GM12878 (cell line): Measurements from ENCODE around the gene SRRM3. TPM values are rescaled to one million over a fixed set of nuclear protein-coding genes. Genes with fewer than 3 reads are reported as not detected.

Experiments used
- ATAC-seq: fragments of 200-7000 bp; cut with Tn5 transposase; 3 replicates; pipeline ENCODE4 v1.9.1; 2020; ENCODE audit warnings: mild to moderate bottlenecking, moderate library complexity
- BruUV-seq: library from RNA; stranded (reverse); fragments of 400-500 nt; replicated peaks from 2 replicates; lab custom pipeline; 2021; lab: Mats Ljungman, UMichigan
- CTCF ChIA-PET: fragments of 300-600 bp; sonication (Branson Sonifier 250); formaldehyde crosslinking; extraction: SDS; loops from one replicate; lab custom pipeline; 2021; ENCODE audit warnings: inconsistent platforms; lab: Yijun Ruan, JAX
- POLR2A ChIA-PET: fragments of 350-600 bp; formaldehyde crosslinking; extraction: SDS; loops from one replicate; lab custom pipeline; 2021; ENCODE audit warnings: inconsistent platforms; lab: Charles Lee
- RAD21 ChIA-PET: fragments of 300-600 bp; sonication (Branson Sonifier 250); formaldehyde crosslinking; loops from one replicate; lab custom pipeline; 2023; ENCODE audit warnings: antibody characterized with exemption; ENCODE audit not compliant: unreplicated experiment; lab: Charles Lee
- SMC1A ChIA-PET: fragments of 300-600 bp; sonication (Branson Sonifier 250); formaldehyde crosslinking; loops from one replicate; lab custom pipeline; 2023; ENCODE audit not compliant: unreplicated experiment, uncharacterized antibody; lab: Charles Lee
- DNase-seq: peaks from one replicate; pipeline ENCODE4 v3.0.0-alpha.2; 2011; ENCODE audit warnings: low read depth, low spot score
- FAIRE-seq: peaks from 3 replicates; lab custom pipeline; 2011; peaks lifted over from hg19 to GRCh38; lab: Jason Lieb, UNC
- H2AFZ ChIP-seq: 2 replicates; pipeline ENCODE4 v1.6.0; 2011; ENCODE audit warnings: low read depth, low read length, control low read depth; ENCODE audit not compliant: control insufficient read depth
- H3K27ac ChIP-seq: 2 replicates; pipeline ENCODE4 v1.5.1; 2011; ENCODE audit warnings: control low read depth; ENCODE audit not compliant: control insufficient read depth, insufficient read depth
- H3K27me3 ChIP-seq, 2 experiments: replicated peaks in 1 of 2; 2 replicates each; pipeline versions ENCODE4 v1.6.0 to v1.6.1; 2011; ENCODE audit warnings: low read length in 1 of 2; ENCODE audit not compliant: control insufficient read depth in 2 of 2, insufficient read depth in 2 of 2
- H3K36me3 ChIP-seq, 2 experiments: 2 replicates each; pipeline ENCODE4 v1.5.1; 2011; ENCODE audit warnings: low read length in 1 of 2; ENCODE audit not compliant: control insufficient read depth in 2 of 2, insufficient read depth in 2 of 2
- H3K4me1 ChIP-seq: 2 replicates; pipeline ENCODE4 v1.6.1; 2011; ENCODE audit warnings: mild to moderate bottlenecking, low read length, moderate library complexity, mixed read lengths; ENCODE audit not compliant: control insufficient read depth, insufficient read depth
- H3K4me2 ChIP-seq: 2 replicates; pipeline ENCODE4 v1.6.0; 2011; ENCODE audit warnings: control low read depth; ENCODE audit not compliant: control insufficient read depth, insufficient read depth
- H3K4me3 ChIP-seq: fragments of 200-600 bp; sonication (generic); 2 replicates; pipeline ENCODE4 v1.5.1; 2016
- H3K79me2 ChIP-seq: 2 replicates; pipeline ENCODE4 v1.6.0; 2011; ENCODE audit warnings: low read length; ENCODE audit not compliant: control insufficient read depth, insufficient read depth
- H3K9ac ChIP-seq: 2 replicates; pipeline ENCODE4 v1.8.0; 2011; ENCODE audit warnings: low read length, control low read depth, mixed read lengths; ENCODE audit not compliant: control insufficient read depth, insufficient read depth
- H3K9me3 ChIP-seq: replicated peaks from 3 replicates; pipeline ENCODE4 v1.5.1; 2011; ENCODE audit warnings: mild to moderate bottlenecking, low read length; ENCODE audit not compliant: control insufficient read depth, insufficient read depth
- H4K20me1 ChIP-seq: 2 replicates; pipeline ENCODE4 v1.6.0; 2011; ENCODE audit not compliant: control insufficient read depth, insufficient read depth
- BRCA1 ChIP-seq: IDR thresholded peaks from 2 replicates; pipeline ENCODE4 v1.6.1; 2011; ENCODE audit warnings: low read depth, low read length, improper control_type of control experiment
- CBFB ChIP-seq: IDR thresholded peaks from 2 replicates; pipeline ENCODE4 v1.6.1; 2016; ENCODE audit warnings: antibody characterized with exemption, low read depth
- CEBPB ChIP-seq, 2 experiments: fragments of 150-350 bp in 1 of 2; IDR thresholded peaks; 2 replicates each; pipeline ENCODE4 v1.6.1; 2012 to 2014; ENCODE audit warnings: low read depth in 2 of 2, low read length in 2 of 2, borderline replicate concordance in 1 of 2, inconsistent platforms in 1 of 2
- EP300 ChIP-seq, 2 experiments: fragments of 150-350 bp in 1 of 2; IDR thresholded peaks; 2 replicates each; pipeline ENCODE4 v1.6.1; 2011 to 2012; ENCODE audit warnings: low read depth in 2 of 2, low read length in 2 of 2, borderline replicate concordance in 1 of 2, improper control_type of control experiment in 1 of 2, inconsistent platforms in 1 of 2; ENCODE audit not compliant: control insufficient read depth in 1 of 2
- ETV6 ChIP-seq, 2 experiments: fragments of 450-650 bp in 1 of 2; IDR thresholded peaks in 1 of 2; conservative IDR thresholded peaks in 1 of 2; 2 replicates each; pipeline ENCODE4 v1.6.1; 2014; ENCODE audit warnings: antibody characterized with exemption in 1 of 2, borderline replicate concordance in 1 of 2, low read depth in 1 of 2, mild to moderate bottlenecking in 1 of 2, moderate library complexity in 1 of 2
- EZH2 ChIP-seq: IDR thresholded peaks from 2 replicates; pipeline ENCODE4 v1.6.1; 2012; ENCODE audit warnings: low read depth, mild to moderate bottlenecking, control low read depth, inconsistent platforms, low read length, borderline replicate concordance; ENCODE audit not compliant: control insufficient read depth
- IKZF1 ChIP-seq: fragments of 450-650 bp; conservative IDR thresholded peaks from 2 replicates; pipeline ENCODE4 v1.6.1; 2017; ENCODE audit warnings: antibody characterized with exemption, mild to moderate bottlenecking
- KLF5 ChIP-seq: fragments of 450-650 bp; IDR thresholded peaks from 2 replicates; pipeline ENCODE4 v1.6.1; 2014; ENCODE audit warnings: mild to moderate bottlenecking; ENCODE audit not compliant: partially characterized antibody
- NFIC ChIP-seq: IDR thresholded peaks from 2 replicates; pipeline ENCODE4 v1.6.1; 2012; ENCODE audit warnings: low read depth, mild to moderate bottlenecking, inconsistent platforms, low read length, moderate library complexity
- NR2F1 ChIP-seq: fragments of 450-650 bp; conservative IDR thresholded peaks from 2 replicates; pipeline ENCODE4 v1.6.1; 2017; ENCODE audit warnings: mild to moderate bottlenecking
- PML ChIP-seq: IDR thresholded peaks from 2 replicates; pipeline ENCODE4 v1.6.1; 2012; ENCODE audit warnings: low read length, inconsistent platforms
- POLR2A ChIP-seq: IDR thresholded peaks from 2 replicates; pipeline ENCODE4 v1.6.1; 2011; ENCODE audit warnings: low read depth, mild to moderate bottlenecking, low read length
- POU2F2 ChIP-seq: IDR thresholded peaks from 3 replicates; pipeline ENCODE4 v1.6.1; 2011; ENCODE audit warnings: low read depth, mild to moderate bottlenecking, low read length, borderline replicate concordance
- SP1 ChIP-seq: IDR thresholded peaks from one replicate; pipeline ENCODE4 v1.6.1; 2011; ENCODE audit warnings: low read depth, low read length
- SREBF1 ChIP-seq: IDR thresholded peaks from 2 replicates; pipeline ENCODE4 v1.6.1; 2012; ENCODE audit warnings: mild to moderate bottlenecking, low read length
- STAT1 ChIP-seq: fragments of 450-650 bp; conservative IDR thresholded peaks from 2 replicates; pipeline ENCODE4 v1.6.1; 2014; ENCODE audit warnings: antibody characterized with exemption, mild to moderate bottlenecking
- WGBS: methylation state at CpG from one replicate; pipeline ENCODE4 v1.1.6; 2016; ENCODE audit warnings: low lambda C conversion rate; ENCODE audit not compliant: insufficient replicate concordance, insufficient coverage; ENCODE audit errors: missing lambda C conversion rate; 5-methylcytosine and 5-hydroxymethylcytosine counted together
- in situ Hi-C: fragments of 300-500 bp; cut with MboI; formaldehyde crosslinking; loops from 9 replicates; pipeline ENCODE4 v1.14.3; 2018; ENCODE audit warnings: mixed read lengths
- intact Hi-C: fragments of 100-400 bp; cut with micrococcal nuclease; formaldehyde crosslinking; loops from one replicate; pipeline ENCODE4 v1.14.2; 2022; ENCODE audit not compliant: unreplicated experiment
- polyA plus RNA-seq, 11 experiments: library from polyadenylated mRNA; depleted of rRNA in 4 of 11; unstranded in 6 of 11; stranded (reverse) in 5 of 11; fragments of >200 nt; fragmentation: Nextera tagmentation in 4 of 11; fragmentation: Illumina TruSeq in 1 of 11; extraction: Ambion mirVana in 4 of 11; extraction: Trizol in 1 of 11; gene quantifications; 1 replicate in 1 of 11; 2 replicates in 10 of 11; pipeline versions ENCODE4 v1.2.1 to v1.2.3, GENCODE V29; 2011 to 2016; ENCODE audit warnings: inconsistent platforms in 2 of 11, missing spikeins in 2 of 11, low read depth in 1 of 11
- total RNA-seq, 4 experiments: library from RNA; depleted of rRNA in 3 of 4; stranded (reverse); fragments of >200 nt in 3 of 4; fragmentation: Illumina TruSeq in 1 of 4; extraction: Trizol in 1 of 4; gene quantifications; 2 replicates each; pipeline versions ENCODE4 v1.2.1 to v1.2.3, GENCODE V29; 2013 to 2021
- TF ChIP-seq, protein P1 (sequence below): IDR thresholded peaks from 2 replicates; pipeline ENCODE4 v1.6.1; 2011; ENCODE audit warnings: borderline replicate concordance, low read depth, mild to moderate bottlenecking, moderate library complexity, low read length; ENCODE audit not compliant: insufficient read depth, poor library complexity, severe bottlenecking
- TF ChIP-seq, protein P2 (sequence below): fragments of 450-650 bp; formaldehyde crosslinking; IDR thresholded peaks from 2 replicates; pipeline ENCODE4 v1.5.0; 2022; ENCODE audit warnings: mild to moderate bottlenecking, missing genetic modification characterization

Gene SRRM3
- total and polyA plus RNA-seq, 10 of the 15 experiments (the other 5 are each of a cell fraction or from before 2014, with no cell fraction given) = 0.03 to 0.15 (median 0.05) TPM; not detected in 6

DNA sequence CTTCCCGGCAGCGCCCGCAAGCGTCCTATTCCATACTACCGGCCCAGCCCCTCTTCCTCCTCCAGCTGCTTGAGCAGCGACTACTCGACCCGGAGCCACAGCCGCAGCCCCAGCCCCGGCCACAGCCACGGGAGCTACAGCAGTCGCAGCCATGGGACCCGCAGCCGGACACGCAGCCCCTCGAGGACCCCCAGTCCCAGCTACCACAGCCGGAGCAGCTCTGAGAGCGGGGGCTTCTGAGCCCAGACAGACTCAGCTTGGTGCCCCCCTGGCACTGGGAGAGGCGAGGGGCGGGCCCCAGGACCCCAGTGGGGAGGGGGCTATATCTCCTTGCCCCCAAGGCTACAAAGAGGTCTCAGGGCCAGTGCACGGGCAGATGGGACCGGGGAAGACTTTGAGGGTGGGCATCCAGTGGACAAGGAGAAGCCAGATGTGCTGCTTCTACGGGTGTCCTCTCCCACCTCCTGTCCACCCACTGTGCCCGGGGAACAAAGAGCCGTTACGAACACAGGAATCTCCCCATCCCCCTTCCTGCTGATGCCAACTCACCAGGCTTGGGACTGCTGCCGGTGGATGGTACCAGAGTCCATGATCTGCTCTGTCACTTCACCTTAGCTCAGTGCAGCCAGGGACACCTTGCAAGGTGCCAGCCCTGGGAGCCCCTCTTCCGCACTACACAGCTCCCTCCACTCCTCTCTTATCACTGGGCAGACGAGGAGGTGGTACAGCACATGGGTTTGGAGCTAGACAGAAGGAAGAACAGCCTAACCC, 84.1 kb downstream of the SRRM3 start (continued):
- TF ChIP-seq POLR2A = no peak

- no peak overlapping the region for H3K27ac ChIP-seq
- FAIRE-seq = no peak
- DNase-seq = no peak
- intact Hi-C loops (no loop called here), in situ Hi-C loops (no loop called here)
- H3K9ac ChIP-seq = no peak overlapping the region
- ChIA-PET SMC1A (no interaction called here), CTCF (interaction anchor here (0.7 kb wide), 1 partner anchor 27 kb away, joined by 4 read pairs; no protein-coding TSS in a partner anchor), POLR2A (interaction anchor here (0.6 kb wide), 2 partner anchors 9 kb away, joined by 3 read pairs; no protein-coding TSS in a partner anchor), RAD21 (no interaction called here)
- no peaks in the 10 kb centered on the region for H3K79me2 ChIP-seq
- no peaks in the 10 kb centered on the region for H3K9me3 ChIP-seq
- H3K36me3 ChIP-seq = no peaks in the 10 kb centered on the region
- 18% methylated on average over 10 of the region's 16 CpGs for WGBS
- H3K4me3 ChIP-seq = no peak overlapping the region
- peaks cover 3 to 4% of the 10 kb centered on the region in 2 experiments; a peak in 3 of 4 replicates for H3K27me3 ChIP-seq
- no peak overlapping the region for H3K4me2 ChIP-seq
- BruUV-seq = no TSS peak
- H2AFZ ChIP-seq = no peak overlapping the region
- ATAC-seq = no peak
- no peaks in the 10 kb centered on the region for H4K20me1 ChIP-seq
- peaks cover 6% of the 10 kb centered on the region for H3K4me1 ChIP-seq
- TF ChIP-seq ETV6 (conservative IDR thresholded peaks at IDR 0.05 in 1 of 2, IDR thresholded peaks at IDR 0.05 in 1 of 2; ENCODE audit: borderline replicate concordance in 1 of 2, low read depth in 1 of 2) = no peak
- no peak for TF ChIP-seq CEBPB (IDR thresholded peaks at IDR 0.05; ENCODE audit: borderline replicate concordance in 1 of 2, low read depth in 2 of 2, low read length in 2 of 2)
- TF ChIP-seq, protein P1, sequence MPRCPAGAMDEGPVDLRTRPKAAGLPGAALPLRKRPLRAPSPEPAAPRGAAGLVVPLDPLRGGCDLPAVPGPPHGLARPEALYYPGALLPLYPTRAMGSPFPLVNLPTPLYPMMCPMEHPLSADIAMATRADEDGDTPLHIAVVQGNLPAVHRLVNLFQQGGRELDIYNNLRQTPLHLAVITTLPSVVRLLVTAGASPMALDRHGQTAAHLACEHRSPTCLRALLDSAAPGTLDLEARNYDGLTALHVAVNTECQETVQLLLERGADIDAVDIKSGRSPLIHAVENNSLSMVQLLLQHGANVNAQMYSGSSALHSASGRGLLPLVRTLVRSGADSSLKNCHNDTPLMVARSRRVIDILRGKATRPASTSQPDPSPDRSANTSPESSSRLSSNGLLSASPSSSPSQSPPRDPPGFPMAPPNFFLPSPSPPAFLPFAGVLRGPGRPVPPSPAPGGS = no peak
- no peak for TF ChIP-seq EP300 (IDR thresholded peaks at IDR 0.05; ENCODE audit: borderline replicate concordance in 1 of 2, control insufficient read depth in 1 of 2, low read depth in 2 of 2, low read length in 2 of 2)
- no peak for TF ChIP-seq NR2F1
- TF ChIP-seq SP1 = no peak
- TF ChIP-seq NFIC = no peak
- TF ChIP-seq IKZF1 = no peak
- TF ChIP-seq PML = no peak
- no peak for TF ChIP-seq CBFB
- TF ChIP-seq SREBF1 = no peak
- TF ChIP-seq EZH2 = no peak
- no peak for TF ChIP-seq STAT1
- TF ChIP-seq KLF5 = no peak
- no peak for TF ChIP-seq POU2F2
- no peak for TF ChIP-seq BRCA1
- TF ChIP-seq, protein P2, sequence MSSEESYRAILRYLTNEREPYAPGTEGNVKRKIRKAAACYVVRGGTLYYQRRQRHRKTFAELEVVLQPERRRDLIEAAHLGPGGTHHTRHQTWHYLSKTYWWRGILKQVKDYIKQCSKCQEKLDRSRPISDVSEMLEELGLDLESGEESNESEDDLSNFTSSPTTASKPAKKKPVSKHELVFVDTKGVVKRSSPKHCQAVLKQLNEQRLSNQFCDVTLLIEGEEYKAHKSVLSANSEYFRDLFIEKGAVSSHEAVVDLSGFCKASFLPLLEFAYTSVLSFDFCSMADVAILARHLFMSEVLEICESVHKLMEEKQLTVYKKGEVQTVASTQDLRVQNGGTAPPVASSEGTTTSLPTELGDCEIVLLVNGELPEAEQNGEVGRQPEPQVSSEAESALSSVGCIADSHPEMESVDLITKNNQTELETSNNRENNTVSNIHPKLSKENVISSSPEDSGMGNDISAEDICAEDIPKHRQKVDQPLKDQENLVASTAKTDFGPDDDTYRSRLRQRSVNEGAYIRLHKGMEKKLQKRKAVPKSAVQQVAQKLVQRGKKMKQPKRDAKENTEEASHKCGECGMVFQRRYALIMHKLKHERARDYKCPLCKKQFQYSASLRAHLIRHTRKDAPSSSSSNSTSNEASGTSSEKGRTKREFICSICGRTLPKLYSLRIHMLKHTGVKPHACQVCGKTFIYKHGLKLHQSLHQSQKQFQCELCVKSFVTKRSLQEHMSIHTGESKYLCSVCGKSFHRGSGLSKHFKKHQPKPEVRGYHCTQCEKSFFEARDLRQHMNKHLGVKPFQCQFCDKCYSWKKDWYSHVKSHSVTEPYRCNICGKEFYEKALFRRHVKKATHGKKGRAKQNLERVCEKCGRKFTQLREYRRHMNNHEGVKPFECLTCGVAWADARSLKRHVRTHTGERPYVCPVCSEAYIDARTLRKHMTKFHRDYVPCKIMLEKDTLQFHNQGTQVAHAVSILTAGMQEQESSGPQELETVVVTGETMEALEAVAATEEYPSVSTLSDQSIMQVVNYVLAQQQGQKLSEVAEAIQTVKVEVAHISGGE (CRISPR knock-in tag) = no peak
Observed at GRCh38 chr7:76286842-76287403, 85.2 kb downstream of the SRRM3 start.
